Neural progenitor cell (in vitro differentiated cells): ENCODE data around the gene WFS1.

Experiments used
- EZH2 ChIP-seq: fragments of 200-600 bp; sonication (generic); IDR thresholded peaks from 2 replicates; pipeline ENCODE4 v1.6.1; 2017; ENCODE audit warnings: antibody characterized with exemption, mild to moderate bottlenecking, moderate library complexity
- EZH2phosphoT487 ChIP-seq: fragments of 200-600 bp; sonication (generic); IDR thresholded peaks from 2 replicates; pipeline ENCODE4 v1.6.1; 2017; ENCODE audit warnings: antibody characterized with exemption
- TF ChIP-seq, protein P1 (sequence below): fragments of 200-600 bp; sonication (generic); IDR thresholded peaks from 2 replicates; pipeline ENCODE4 v1.5.1; 2017; ENCODE audit warnings: antibody characterized with exemption, mild to moderate bottlenecking

DNA sequence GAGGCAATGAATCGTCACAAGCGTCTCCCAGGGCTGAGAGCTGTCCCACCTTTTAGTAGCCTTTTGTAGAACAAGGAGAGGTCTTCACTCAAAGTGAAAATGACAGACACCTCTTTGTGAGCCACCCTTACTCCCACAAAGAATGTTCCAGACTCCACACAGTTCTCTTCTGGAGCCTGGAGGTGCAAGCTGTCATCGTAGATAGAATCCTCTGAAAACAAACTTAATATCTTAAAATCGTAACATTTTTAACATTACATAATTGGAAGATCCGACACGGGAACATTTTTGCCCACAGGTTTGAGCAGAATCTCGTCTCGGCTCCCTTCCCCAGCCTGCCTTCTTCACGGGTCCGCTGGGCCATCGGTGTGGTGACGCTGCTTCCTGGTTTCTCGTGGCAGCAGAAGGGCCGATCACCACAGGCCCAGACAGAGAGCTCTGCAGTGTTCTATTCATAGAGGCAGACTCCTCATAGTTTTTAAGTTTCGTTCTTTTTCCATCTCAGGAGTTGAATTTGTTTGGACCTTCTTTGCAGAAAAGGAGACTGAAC lies 27.7 kb downstream of the WFS1 start:
- TF ChIP-seq, protein P1, sequence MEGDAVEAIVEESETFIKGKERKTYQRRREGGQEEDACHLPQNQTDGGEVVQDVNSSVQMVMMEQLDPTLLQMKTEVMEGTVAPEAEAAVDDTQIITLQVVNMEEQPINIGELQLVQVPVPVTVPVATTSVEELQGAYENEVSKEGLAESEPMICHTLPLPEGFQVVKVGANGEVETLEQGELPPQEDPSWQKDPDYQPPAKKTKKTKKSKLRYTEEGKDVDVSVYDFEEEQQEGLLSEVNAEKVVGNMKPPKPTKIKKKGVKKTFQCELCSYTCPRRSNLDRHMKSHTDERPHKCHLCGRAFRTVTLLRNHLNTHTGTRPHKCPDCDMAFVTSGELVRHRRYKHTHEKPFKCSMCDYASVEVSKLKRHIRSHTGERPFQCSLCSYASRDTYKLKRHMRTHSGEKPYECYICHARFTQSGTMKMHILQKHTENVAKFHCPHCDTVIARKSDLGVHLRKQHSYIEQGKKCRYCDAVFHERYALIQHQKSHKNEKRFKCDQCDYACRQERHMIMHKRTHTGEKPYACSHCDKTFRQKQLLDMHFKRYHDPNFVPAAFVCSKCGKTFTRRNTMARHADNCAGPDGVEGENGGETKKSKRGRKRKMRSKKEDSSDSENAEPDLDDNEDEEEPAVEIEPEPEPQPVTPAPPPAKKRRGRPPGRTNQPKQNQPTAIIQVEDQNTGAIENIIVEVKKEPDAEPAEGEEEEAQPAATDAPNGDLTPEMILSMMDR = no peak
- TF ChIP-seq EZH2 (no peak), EZH2phosphoT487 (no peak)
